Measurements from ENCODE around the gene PRDM16. TPM values are rescaled to one million over a fixed set of nuclear protein-coding genes. Genes with fewer than 3 reads are reported as not detected.
A peak's percentile ranks its signal among the peaks of the same experiment; 100 is the strongest.

The PRDM16 gene
- total and polyA plus RNA-seq, 2 of the 13 experiments (the other 11 are each of a cell fraction or from before 2014, with no cell fraction given) = 0.15 to 0.81 TPM

DNA sequence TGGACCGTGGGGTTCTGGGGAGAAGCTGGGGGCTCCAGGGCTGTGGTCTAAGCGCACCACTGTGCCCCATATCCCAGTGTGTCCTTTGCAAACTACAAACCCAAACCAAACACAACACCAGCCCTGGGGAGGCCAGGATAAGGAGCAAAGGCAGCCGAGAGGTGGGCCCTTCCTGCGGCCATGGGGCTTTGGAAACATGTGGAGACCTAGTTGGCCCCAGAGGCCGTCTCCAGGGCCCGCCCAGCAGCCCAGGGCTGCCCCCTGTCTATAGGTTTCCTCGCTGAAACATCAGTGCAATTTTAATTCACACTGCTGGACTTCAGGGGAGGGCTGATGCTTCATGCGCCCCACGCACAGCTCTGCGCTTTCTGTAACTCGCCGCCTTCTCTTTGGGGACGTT lies 61.3 kb downstream of the PRDM16 start:
- H3K79me2 ChIP-seq (ENCODE audit: insufficient read depth, low read length) = no peaks in the 10 kb centered on the region
- WGBS (ENCODE audit: low lambda C conversion rate) = 67% methylated on average over 6 of the region's 13 CpGs
- peaks cover 2 to 9% of the 10 kb centered on the region in 2 experiments; a peak in 1 of 5 replicates for H3K27me3 ChIP-seq (ENCODE audit: control insufficient read depth in 1 of 2, insufficient read depth in 2 of 2, low read length in 2 of 2)
- H3K36me3 ChIP-seq (replicated peaks in 1 of 2; ENCODE audit: control insufficient read depth in 1 of 2, insufficient read depth in 2 of 2, low read length in 2 of 2) = no peaks in the 10 kb centered on the region
- no peak overlapping the region for H3K27ac ChIP-seq (ENCODE audit: extremely low read length, insufficient read depth, low read length)
- H3K4me1 ChIP-seq (ENCODE audit: insufficient read depth, low read length) = peaks cover 59% of the 10 kb centered on the region
- no peak for TF ChIP-seq ZNF468 (CRISPR knock-in tag; IDR thresholded peaks at IDR 0.05)
- TF ChIP-seq KDM6A (CRISPR knock-in tag; IDR thresholded peaks at IDR 0.05; ENCODE audit: low read depth) = no peak
- TF ChIP-seq, protein P1, sequence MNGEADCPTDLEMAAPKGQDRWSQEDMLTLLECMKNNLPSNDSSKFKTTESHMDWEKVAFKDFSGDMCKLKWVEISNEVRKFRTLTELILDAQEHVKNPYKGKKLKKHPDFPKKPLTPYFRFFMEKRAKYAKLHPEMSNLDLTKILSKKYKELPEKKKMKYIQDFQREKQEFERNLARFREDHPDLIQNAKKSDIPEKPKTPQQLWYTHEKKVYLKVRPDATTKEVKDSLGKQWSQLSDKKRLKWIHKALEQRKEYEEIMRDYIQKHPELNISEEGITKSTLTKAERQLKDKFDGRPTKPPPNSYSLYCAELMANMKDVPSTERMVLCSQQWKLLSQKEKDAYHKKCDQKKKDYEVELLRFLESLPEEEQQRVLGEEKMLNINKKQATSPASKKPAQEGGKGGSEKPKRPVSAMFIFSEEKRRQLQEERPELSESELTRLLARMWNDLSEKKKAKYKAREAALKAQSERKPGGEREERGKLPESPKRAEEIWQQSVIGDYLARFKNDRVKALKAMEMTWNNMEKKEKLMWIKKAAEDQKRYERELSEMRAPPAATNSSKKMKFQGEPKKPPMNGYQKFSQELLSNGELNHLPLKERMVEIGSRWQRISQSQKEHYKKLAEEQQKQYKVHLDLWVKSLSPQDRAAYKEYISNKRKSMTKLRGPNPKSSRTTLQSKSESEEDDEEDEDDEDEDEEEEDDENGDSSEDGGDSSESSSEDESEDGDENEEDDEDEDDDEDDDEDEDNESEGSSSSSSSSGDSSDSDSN (CRISPR knock-in tag; IDR thresholded peaks at IDR 0.05) = peak; percentile 52; the same call in 1 of the 2 replicates
- TF ChIP-seq STAG1 (CRISPR knock-in tag; IDR thresholded peaks at IDR 0.05) = 0 out of 2 replicates have a peak, but pooled peaks have one; percentile 7
- TF ChIP-seq, protein P2, sequence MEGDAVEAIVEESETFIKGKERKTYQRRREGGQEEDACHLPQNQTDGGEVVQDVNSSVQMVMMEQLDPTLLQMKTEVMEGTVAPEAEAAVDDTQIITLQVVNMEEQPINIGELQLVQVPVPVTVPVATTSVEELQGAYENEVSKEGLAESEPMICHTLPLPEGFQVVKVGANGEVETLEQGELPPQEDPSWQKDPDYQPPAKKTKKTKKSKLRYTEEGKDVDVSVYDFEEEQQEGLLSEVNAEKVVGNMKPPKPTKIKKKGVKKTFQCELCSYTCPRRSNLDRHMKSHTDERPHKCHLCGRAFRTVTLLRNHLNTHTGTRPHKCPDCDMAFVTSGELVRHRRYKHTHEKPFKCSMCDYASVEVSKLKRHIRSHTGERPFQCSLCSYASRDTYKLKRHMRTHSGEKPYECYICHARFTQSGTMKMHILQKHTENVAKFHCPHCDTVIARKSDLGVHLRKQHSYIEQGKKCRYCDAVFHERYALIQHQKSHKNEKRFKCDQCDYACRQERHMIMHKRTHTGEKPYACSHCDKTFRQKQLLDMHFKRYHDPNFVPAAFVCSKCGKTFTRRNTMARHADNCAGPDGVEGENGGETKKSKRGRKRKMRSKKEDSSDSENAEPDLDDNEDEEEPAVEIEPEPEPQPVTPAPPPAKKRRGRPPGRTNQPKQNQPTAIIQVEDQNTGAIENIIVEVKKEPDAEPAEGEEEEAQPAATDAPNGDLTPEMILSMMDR (CRISPR knock-in tag; IDR thresholded peaks at IDR 0.05) = peak; percentile 27
- DNase-seq (ENCODE audit: low spot score) (no peak), ATAC-seq (peak; percentile 10; the same call in 1 of the 3 replicates), FAIRE-seq (no peak)
- no peaks in the 10 kb centered on the region for H4K20me1 ChIP-seq (ENCODE audit: insufficient read depth, low read length)
- H2AFZ ChIP-seq (ENCODE audit: low read length) = no peak overlapping the region
- in situ Hi-C loops (cut with HindIII; ENCODE audit: extremely low pct_ligation_motif_present, low pct_unique_long_range_greater_than_20kb) = no loop called here
- BruUV-seq (replicated peaks) = no TSS peak
- H3K4me3 ChIP-seq (replicated peaks in 1 of 3; ENCODE audit: insufficient read depth in 1 of 3, low read depth in 2 of 3, low read length in 3 of 3) = no peak overlapping the region
- H3K4me2 ChIP-seq (ENCODE audit: low read depth, low read length) = no peak overlapping the region
- ChIA-PET POLR2A (no interaction called here), CTCF (ENCODE audit: low intra/inter-chr PET ratio, low total read pairs) (no interaction called here)
- intact Hi-C loops (cut with micrococcal nuclease; ENCODE audit: unreplicated experiment) = no loop called here
- no peaks in the 10 kb centered on the region for H3K9me3 ChIP-seq (ENCODE audit: low read length)
- no peak overlapping the region for H3K9ac ChIP-seq (ENCODE audit: insufficient read depth, low read depth, low read length)
